Immature natural killer cell (primary cell): ENCODE results near the gene TRIM56. TPM values are rescaled to one million over a fixed set of nuclear protein-coding genes. Genes with fewer than 3 reads are reported as not detected.
"Not testable (repeated sequence)": the region's sequence is repeated elsewhere in the genome, so short reads cannot be mapped to it uniquely, and the experiment has no call there.

Experiments used
- DNase-seq, 3 donors: peaks; one replicate each; pipeline ENCODE4 v3.0.0; 2022; ENCODE audit warnings: mixed read lengths in 1 of 3
- H3K27ac Mint-ChIP-seq, 6 donors: one replicate each; pipeline ENCODE4 v1.8.0; 2020; ENCODE audit warnings: mixed read lengths in 6 of 6, mild to moderate bottlenecking in 5 of 6, inconsistent platforms in 4 of 6, moderate library complexity in 3 of 6
- H3K27me3 Mint-ChIP-seq, 3 donors: one replicate each; pipeline ENCODE4 v1.8.0; 2020 to 2021; ENCODE audit warnings: low read depth in 3 of 3, mild to moderate bottlenecking in 3 of 3, mixed read lengths in 3 of 3, moderate library complexity in 3 of 3, inconsistent platforms in 1 of 3
- H3K36me3 Mint-ChIP-seq, 3 donors: one replicate each; pipeline ENCODE4 v1.8.0; 2020; ENCODE audit warnings: mixed read lengths in 3 of 3, inconsistent platforms in 2 of 3, mild to moderate bottlenecking in 2 of 3
- H3K4me1 Mint-ChIP-seq, 2 donors: one replicate each; pipeline ENCODE4 v1.8.0; 2020; ENCODE audit warnings: inconsistent platforms in 2 of 2, mild to moderate bottlenecking in 2 of 2, mixed read lengths in 2 of 2, moderate library complexity in 1 of 2
- H3K4me3 Mint-ChIP-seq, 5 donors: one replicate each; pipeline ENCODE4 v1.8.0; 2020; ENCODE audit warnings: mild to moderate bottlenecking in 5 of 5, mixed read lengths in 5 of 5, inconsistent platforms in 3 of 5, moderate library complexity in 3 of 5
- H3K9me3 Mint-ChIP-seq, 6 donors: one replicate each; pipeline ENCODE4 v1.8.0; 2020; ENCODE audit warnings: mild to moderate bottlenecking in 6 of 6, mixed read lengths in 6 of 6, inconsistent platforms in 4 of 6, moderate library complexity in 3 of 6
- polyA plus RNA-seq, 3 donors: library from polyadenylated mRNA; unstranded; fragments of 300-500 nt; fragmentation: Illumina TruSeq; gene quantifications; one replicate each; pipeline ENCODE4 v1.2.3, GENCODE V29; 2021

Gene TRIM56
- polyA plus RNA-seq, 3 donors from 2014 or later: 1.5 to 20.6 (median 2.7) TPM

DNA sequence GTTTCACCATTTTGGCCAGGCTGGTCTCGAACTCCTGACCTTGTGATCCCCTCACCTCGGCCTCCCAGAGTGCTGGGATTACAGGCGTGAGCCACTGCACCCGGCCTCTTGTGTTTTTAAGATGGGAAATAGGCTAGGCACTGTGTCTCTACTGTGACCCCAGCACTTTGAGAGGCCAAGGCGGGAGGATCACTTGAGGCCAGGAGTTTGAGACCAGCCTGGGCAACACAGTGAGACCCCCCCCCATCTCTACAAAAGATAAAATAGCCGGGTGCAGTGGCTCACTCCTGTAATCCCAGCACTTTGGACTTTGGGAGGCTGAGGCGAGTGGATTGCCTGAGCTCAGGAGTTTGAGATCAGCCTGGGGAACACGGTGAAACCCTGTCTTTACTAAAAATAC lies 9.1 kb upstream of the TRIM56 start:
- not testable (repeated sequence) for H3K4me1 Mint-ChIP-seq, H3K9me3 Mint-ChIP-seq, H3K36me3 Mint-ChIP-seq, DNase-seq, H3K4me3 Mint-ChIP-seq, H3K27ac Mint-ChIP-seq
- peaks cover 2 to 19% (median 11%) of the 10 kb centered on the region in 3 donors for H3K27me3 Mint-ChIP-seq

DNA sequence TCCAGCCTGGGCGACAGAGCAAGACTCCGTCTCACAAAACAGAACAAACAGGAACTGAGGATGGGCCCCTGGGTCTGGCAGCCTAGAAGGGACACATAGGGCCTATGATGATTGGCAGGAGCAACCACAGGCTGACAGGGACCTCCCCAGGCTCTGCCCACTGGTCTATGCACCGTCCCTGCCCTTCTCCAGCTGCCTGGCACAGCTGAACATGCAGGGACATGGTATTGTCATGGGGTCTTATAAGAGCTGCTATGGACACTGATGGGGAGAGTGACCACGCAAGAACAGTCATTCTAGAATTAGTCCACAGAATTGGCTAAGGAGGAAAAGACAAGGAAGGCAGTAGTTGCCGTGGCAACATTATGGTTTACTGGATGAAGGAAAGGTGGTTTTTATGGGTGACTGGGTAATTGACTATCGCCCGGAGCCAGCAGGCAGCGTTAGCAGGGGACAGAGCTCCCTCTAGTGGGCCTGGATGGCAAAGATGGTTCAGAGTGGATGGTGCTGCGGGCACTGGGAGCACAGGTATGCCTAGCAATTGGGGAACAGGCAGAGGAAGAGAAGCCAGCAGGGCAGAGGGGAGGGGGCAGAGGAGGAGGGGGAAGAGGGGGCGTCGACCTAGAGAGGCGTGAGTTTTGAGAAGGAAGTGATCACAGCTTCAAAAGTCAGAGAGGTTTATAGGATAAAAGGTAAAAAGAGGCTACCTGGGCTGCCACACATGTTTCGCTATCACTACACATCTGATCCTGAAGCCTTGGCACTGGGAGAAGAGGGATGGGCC lies 7.8 kb upstream of the TRIM56 start:
- Mint-ChIP-seq H3K27ac (no peak overlapping the region), H3K36me3 (no peaks in the 10 kb centered on the region), H3K4me3 (no peak overlapping the region), H3K4me1 (peaks cover 0 to 1% of the 10 kb centered on the region in 2 donors), H3K27me3 (peaks cover 2 to 16% (median 11%) of the 10 kb centered on the region in 3 donors), H3K9me3 (peaks cover 0 to 2% (median 0%) of the 10 kb centered on the region in 6 donors)
- DNase-seq: peak; percentile 59 to 64 (median 61)

DNA sequence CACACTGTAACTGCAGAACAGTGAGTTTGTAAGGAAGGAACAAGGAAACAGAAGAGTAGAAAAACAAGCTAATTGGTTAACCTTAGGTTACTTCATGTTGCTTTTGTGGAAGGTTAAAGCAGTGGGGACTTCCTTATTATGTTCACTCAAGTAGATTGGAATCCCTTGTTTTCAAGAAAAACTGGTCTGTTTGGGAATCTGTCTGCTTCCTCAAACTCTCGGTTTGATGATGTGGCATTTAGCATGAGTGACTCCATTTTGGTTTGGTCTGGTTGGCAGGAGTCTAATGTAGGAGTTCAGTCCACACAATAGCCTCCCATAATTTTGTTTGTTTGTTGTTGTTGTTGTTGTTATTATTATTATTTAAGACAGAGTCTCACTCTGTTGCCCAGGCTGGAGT lies 3.8 kb upstream of the TRIM56 start:
- Mint-ChIP-seq H3K27ac (no peak overlapping the region), H3K9me3 (peaks cover 0 to 2% (median 0%) of the 10 kb centered on the region in 6 donors), H3K27me3 (peaks cover 2 to 8% (median 5%) of the 10 kb centered on the region in 3 donors), H3K36me3 (no peaks in the 10 kb centered on the region), H3K4me3 (no peak overlapping the region), H3K4me1 (peaks cover 18 to 20% of the 10 kb centered on the region in 2 donors)
- DNase-seq: no peak

DNA sequence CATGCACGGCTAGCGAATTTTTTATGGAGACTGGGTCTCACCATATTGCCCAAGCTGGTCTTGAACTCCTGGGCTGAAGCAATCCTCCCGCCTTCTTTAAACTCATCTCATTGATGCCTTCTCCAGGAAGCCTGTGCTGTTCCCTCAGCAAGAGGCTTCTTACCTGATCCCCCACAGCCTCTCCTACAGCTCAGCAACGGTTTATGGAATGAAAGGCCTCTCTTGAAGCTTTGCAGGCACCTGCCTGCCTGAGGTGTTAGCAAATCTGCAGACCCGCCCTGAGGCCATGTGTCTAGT lies 468 bp upstream of the TRIM56 start:
- no peak for DNase-seq

DNA sequence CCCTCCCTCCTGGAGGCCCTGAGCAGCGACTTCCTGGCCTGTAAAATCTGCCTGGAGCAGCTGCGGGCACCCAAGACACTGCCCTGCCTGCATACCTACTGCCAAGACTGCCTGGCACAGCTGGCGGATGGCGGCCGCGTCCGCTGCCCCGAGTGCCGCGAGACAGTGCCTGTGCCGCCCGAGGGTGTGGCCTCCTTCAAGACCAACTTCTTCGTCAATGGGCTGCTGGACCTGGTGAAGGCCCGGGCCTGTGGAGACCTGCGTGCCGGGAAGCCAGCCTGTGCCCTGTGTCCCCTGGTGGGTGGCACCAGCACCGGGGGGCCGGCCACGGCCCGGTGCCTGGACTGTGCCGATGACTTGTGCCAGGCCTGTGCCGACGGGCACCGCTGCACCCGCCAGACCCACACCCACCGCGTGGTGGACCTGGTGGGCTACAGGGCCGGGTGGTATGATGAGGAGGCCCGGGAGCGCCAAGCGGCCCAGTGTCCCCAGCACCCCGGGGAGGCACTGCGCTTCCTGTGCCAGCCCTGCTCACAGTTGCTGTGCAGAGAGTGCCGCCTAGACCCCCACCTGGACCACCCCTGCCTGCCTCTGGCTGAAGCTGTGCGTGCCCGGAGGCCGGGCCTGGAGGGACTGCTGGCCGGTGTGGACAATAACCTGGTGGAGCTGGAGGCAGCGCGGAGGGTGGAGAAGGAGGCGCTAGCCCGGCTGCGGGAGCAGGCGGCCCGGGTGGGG lies 2.2 kb downstream of the TRIM56 start:
- no peak for DNase-seq
- Mint-ChIP-seq H3K27ac (no peak overlapping the region), H3K36me3 (peaks cover 6 to 10% (median 8%) of the 10 kb centered on the region in 3 donors), H3K27me3 (peaks cover 0 to 11% (median 2%) of the 10 kb centered on the region in 3 donors), H3K9me3 (no peaks in the 10 kb centered on the region), H3K4me3 (peak overlapping the region in 2 of 5 donors; percentile 15 to 100), H3K4me1 (peaks cover 50 to 58% of the 10 kb centered on the region in 2 donors)

More for the DNA sequence above, 468 bp upstream of the TRIM56 start:
- Mint-ChIP-seq H3K27me3 (peaks cover 2 to 7% (median 2%) of the 10 kb centered on the region in 3 donors), H3K4me3 (peak overlapping the region; percentile 95 to 100 (median 99)), H3K36me3 (peaks cover 0 to 3% (median 0%) of the 10 kb centered on the region in 3 donors), H3K27ac (peak overlapping the region; percentile 97 to 100 (median 98)), H3K9me3 (peaks cover 0 to 2% (median 0%) of the 10 kb centered on the region in 6 donors), H3K4me1 (peaks cover 34 to 42% of the 10 kb centered on the region in 2 donors)

DNA sequence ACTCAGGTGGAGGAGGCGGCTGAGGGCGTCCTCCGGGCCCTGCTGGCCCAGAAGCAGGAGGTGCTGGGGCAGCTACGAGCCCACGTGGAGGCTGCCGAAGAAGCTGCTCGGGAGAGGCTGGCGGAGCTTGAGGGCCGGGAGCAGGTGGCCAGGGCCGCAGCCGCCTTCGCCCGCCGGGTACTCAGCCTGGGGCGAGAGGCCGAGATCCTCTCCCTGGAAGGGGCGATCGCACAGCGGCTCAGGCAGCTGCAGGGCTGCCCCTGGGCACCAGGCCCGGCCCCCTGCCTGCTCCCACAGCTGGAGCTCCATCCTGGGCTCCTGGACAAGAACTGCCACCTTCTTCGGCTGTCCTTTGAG lies 2.8 kb downstream of the TRIM56 start:
- H3K4me1 Mint-ChIP-seq: peaks cover 51 to 58% of the 10 kb centered on the region in 2 donors
- H3K36me3 Mint-ChIP-seq: peaks cover 6 to 14% (median 8%) of the 10 kb centered on the region in 3 donors
- DNase-seq: no peak
- H3K4me3 Mint-ChIP-seq: peak overlapping the region in 1 of 5 donors; percentile 12
- H3K27ac Mint-ChIP-seq: no peak overlapping the region
- H3K27me3 Mint-ChIP-seq: peaks cover 0 to 11% (median 2%) of the 10 kb centered on the region in 3 donors
- no peaks in the 10 kb centered on the region for H3K9me3 Mint-ChIP-seq

DNA sequence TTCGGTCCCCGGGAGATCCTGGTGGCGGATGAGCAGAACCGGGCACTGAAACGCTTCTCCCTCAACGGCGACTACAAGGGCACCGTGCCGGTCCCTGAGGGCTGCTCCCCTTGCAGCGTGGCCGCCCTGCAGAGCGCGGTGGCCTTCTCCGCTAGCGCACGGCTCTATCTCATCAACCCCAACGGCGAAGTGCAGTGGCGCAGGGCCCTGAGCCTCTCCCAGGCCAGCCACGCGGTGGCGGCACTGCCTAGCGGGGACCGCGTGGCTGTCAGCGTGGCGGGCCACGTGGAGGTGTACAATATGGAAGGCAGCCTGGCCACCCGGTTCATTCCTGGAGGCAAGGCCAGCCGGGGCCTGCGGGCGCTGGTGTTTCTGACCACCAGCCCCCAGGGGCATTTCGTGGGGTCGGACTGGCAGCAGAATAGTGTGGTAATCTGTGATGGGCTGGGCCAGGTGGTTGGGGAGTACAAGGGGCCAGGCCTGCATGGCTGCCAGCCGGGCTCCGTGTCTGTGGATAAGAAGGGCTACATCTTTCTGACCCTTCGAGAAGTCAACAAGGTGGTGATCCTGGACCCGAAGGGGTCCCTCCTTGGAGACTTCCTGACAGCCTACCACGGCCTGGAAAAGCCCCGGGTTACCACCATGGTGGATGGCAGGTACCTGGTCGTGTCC lies 3.7 kb downstream of the TRIM56 start:
- H3K27ac Mint-ChIP-seq: peak overlapping the region in 1 of 6 donors; percentile 53
- H3K36me3 Mint-ChIP-seq: peaks cover 6 to 14% (median 8%) of the 10 kb centered on the region in 3 donors
- H3K4me1 Mint-ChIP-seq: peaks cover 54 to 61% of the 10 kb centered on the region in 2 donors
- no peaks in the 10 kb centered on the region for H3K9me3 Mint-ChIP-seq
- peak overlapping the region in 2 of 5 donors; percentile 36 to 56 for H3K4me3 Mint-ChIP-seq
- peaks cover 0 to 11% (median 2%) of the 10 kb centered on the region in 3 donors for H3K27me3 Mint-ChIP-seq
- DNase-seq: no peak

DNA sequence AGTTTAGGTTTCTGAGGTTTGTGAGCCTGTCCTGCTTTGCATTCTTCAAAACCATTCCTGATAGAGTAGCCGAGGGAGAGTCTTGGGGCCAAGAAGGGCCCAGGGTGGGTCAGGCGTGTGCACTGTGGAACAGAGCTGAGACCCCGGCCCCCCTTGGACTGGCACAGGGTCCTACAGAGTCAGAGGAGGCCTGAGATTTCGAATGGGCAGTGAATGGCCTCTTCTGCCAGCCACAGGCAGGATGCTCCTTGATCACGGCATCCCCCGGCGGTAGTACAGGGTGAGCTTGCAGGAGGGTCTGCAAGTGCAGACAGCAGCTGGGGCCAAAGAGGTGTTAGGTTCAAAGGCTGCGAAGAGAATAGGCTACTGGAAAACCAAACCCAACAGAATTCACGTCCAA lies 4.6 kb downstream of the TRIM56 start:
- Mint-ChIP-seq H3K4me1 (peaks cover 52 to 64% of the 10 kb centered on the region in 2 donors), H3K9me3 (no peaks in the 10 kb centered on the region), H3K27ac (peak overlapping the region in 3 of 6 donors; percentile 35 to 53 (median 40)), H3K27me3 (peaks cover 0 to 11% (median 2%) of the 10 kb centered on the region in 3 donors), H3K36me3 (peaks cover 6 to 14% (median 8%) of the 10 kb centered on the region in 3 donors), H3K4me3 (peak overlapping the region in 2 of 5 donors; percentile 11 to 27)
- no peak for DNase-seq

DNA sequence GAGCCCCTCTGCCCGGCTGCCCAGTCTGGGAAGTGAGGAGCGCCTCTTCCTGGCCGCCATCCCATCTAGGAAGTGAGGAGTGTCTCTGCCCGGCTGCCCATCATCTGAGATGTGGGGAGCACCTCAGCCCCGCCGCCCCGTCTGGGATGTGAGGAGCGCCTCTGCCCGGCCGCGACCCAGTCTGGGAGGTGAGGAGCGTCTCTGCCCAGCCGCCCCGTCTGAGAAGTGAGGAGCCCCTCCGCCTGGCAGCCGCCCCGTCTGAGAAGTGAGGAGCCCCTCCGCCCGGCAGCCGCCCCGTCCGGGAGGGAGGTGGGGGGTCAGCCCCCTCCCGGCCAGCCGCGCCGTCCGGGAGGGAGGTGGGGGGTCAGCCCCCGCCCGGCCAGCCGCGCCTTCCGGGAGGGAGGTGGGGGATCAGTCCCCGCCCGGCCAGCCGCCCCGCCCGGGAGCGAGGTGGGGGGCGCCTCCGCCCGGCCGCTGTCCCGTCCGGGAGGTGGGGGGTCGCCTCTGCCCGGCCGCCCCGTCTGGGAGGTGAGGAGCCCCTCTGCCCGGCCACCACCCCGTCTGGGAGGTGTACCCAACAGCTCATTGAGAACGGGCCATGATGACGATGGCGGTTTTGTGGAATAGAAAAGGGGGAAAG lies 7.1 kb downstream of the TRIM56 start:
- peaks cover 6 to 11% (median 8%) of the 10 kb centered on the region in 3 donors for H3K36me3 Mint-ChIP-seq
- H3K9me3 Mint-ChIP-seq, H3K27me3 Mint-ChIP-seq, DNase-seq, H3K4me3 Mint-ChIP-seq, H3K27ac Mint-ChIP-seq: not testable (repeated sequence)
- peaks cover 36 to 55% of the 10 kb centered on the region in 2 donors for H3K4me1 Mint-ChIP-seq

DNA sequence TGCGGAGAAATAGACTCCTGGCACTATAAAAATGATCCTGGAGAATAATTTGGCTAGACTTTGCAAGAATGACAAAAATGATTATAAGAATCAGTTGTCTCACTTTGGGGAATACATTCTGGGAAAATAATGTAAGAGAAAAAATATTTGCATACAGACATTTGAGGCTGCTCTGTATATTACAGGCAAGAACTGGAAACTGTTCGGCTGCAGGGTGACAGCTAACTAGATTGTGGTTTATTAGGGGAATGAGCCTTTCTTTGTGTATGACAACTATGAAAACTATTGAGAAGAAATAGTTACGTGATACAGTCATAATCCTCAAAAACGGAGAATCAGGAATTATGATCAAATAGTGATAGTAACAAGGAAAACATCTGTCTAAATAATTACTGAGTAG lies 8.6 kb downstream of the TRIM56 start:
- Mint-ChIP-seq H3K36me3 (peaks cover 6 to 11% (median 8%) of the 10 kb centered on the region in 3 donors), H3K9me3 (no peaks in the 10 kb centered on the region), H3K27me3 (peaks cover 0 to 10% (median 3%) of the 10 kb centered on the region in 3 donors), H3K4me1 (peaks cover 37 to 51% of the 10 kb centered on the region in 2 donors), H3K4me3 (no peak overlapping the region), H3K27ac (no peak overlapping the region)
- no peak for DNase-seq

DNA sequence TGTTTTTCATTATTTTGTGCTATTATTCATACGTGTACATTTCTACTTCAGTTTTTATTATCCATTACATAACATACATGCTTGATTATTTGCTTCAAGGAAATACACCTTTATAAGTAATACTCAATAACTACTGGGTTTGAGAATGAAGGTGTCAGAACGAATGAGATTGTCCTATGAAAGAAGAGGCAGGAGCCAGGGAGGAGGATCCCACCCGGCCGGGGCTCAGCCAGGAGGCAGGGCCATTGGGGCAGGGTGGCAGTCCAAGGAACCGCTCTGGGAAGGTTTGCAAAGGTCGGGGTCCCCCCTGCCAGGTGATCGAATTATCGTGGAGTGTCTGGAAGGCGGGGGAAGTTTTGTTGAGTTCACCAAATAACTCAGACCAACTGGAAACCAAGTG lies 9.1 kb downstream of the TRIM56 start:
- peaks cover 34 to 46% of the 10 kb centered on the region in 2 donors for H3K4me1 Mint-ChIP-seq
- H3K36me3 Mint-ChIP-seq: peaks cover 6 to 11% (median 8%) of the 10 kb centered on the region in 3 donors
- DNase-seq: no peak
- H3K9me3 Mint-ChIP-seq: no peaks in the 10 kb centered on the region
- no peak overlapping the region for H3K27ac Mint-ChIP-seq
- H3K27me3 Mint-ChIP-seq: peaks cover 0 to 10% (median 3%) of the 10 kb centered on the region in 3 donors
- no peak overlapping the region for H3K4me3 Mint-ChIP-seq

DNA sequence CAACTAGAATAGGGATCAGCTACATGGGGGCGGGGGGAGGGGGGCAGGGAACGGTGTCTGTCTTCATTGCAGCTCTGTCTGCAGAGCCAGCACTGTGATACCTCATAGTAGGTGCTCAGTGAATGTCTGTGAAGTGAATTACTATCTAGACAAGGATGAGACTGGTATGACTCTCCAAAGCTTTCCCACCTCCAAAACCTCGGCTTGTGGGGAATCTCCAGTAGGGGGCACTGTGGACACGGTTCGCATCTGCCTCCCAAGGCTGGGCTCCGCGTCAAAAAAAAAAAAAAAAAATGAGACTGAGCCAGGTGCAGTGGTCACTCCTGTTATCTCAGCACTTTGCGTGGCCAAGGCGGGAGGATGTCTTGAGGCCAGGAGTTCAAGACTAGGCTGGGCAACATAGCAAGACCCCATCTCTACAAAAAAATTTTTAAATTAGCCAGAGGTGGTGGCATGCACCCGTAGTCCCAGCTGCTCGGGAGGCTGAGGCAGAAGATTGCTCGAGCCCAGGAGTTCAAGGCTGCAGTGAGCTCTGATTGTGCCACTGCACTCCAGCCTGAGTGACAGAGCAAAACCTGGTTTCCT lies 9.6 kb downstream of the TRIM56 start:
- peak in 1 of 3 donors; percentile 19 for DNase-seq
- peaks cover 6 to 11% (median 8%) of the 10 kb centered on the region in 3 donors for H3K36me3 Mint-ChIP-seq
- peak overlapping the region in 1 of 6 donors; percentile 12 for H3K27ac Mint-ChIP-seq
- no peak overlapping the region for H3K4me3 Mint-ChIP-seq
- peaks cover 0 to 5% (median 2%) of the 10 kb centered on the region in 3 donors for H3K27me3 Mint-ChIP-seq
- H3K9me3 Mint-ChIP-seq: no peaks in the 10 kb centered on the region
- peaks cover 29 to 44% of the 10 kb centered on the region in 2 donors for H3K4me1 Mint-ChIP-seq
